CD4-positive, alpha-beta memory T cell (primary cell): Measurements from ENCODE around the gene TNNI3. TPM values are rescaled to one million over a fixed set of nuclear protein-coding genes. Genes with fewer than 3 reads are reported as not detected.
A peak's percentile ranks its signal among the peaks of the same experiment; 100 is the strongest.

Source experiments
- CTCF ChIA-PET: fragments of 350-600 bp; sonication (Branson Sonifier 250); formaldehyde crosslinking; loops from one replicate; lab custom pipeline; 2021; ENCODE audit warnings: inconsistent platforms; ENCODE audit not compliant: partially characterized antibody; lab: Charles Lee
- POLR2A ChIA-PET: fragments of 350-600 bp; sonication (Branson Sonifier 250); formaldehyde crosslinking; loops from one replicate; lab custom pipeline; 2021; ENCODE audit not compliant: partially characterized antibody; lab: Charles Lee
- DNase-seq, 5 donors: peaks; one replicate each; pipeline versions ENCODE4 v3.0.0 to v3.0.0-alpha.2; 2020 to 2022; ENCODE audit warnings: mixed read lengths in 1 of 5
- H3K27ac ChIP-seq: one replicate; pipeline ENCODE4 v1.7.0; 2013; ENCODE audit warnings: low read depth, low read length
- H3K27me3 ChIP-seq: 2 replicates; pipeline ENCODE4 v1.7.0; 2013; ENCODE audit warnings: mild to moderate bottlenecking, low read length, moderate library complexity; ENCODE audit not compliant: insufficient read depth
- H3K36me3 ChIP-seq: 2 replicates; pipeline ENCODE4 v1.7.0; 2013; ENCODE audit warnings: mild to moderate bottlenecking, low read length, moderate library complexity; ENCODE audit not compliant: insufficient read depth
- H3K4me1 ChIP-seq: 2 replicates; pipeline ENCODE4 v1.7.0; 2013; ENCODE audit warnings: mild to moderate bottlenecking, low read length, moderate library complexity; ENCODE audit not compliant: insufficient read depth
- H3K4me3 ChIP-seq, 2 donors: one replicate each; pipeline ENCODE4 v1.7.0; 2013; ENCODE audit warnings: low read length in 2 of 2, mild to moderate bottlenecking in 1 of 2
- H3K9me3 ChIP-seq, 2 donors: one replicate each; pipeline ENCODE4 v1.7.0; 2013; ENCODE audit warnings: low read length in 2 of 2, control low read depth in 1 of 2; ENCODE audit not compliant: control insufficient read depth in 1 of 2
- H3K27ac Mint-ChIP-seq, 7 donors: one replicate each; pipeline ENCODE4 v1.8.0; 2020 to 2021; ENCODE audit warnings: mixed read lengths in 7 of 7, mild to moderate bottlenecking in 6 of 7, inconsistent platforms in 3 of 7, moderate library complexity in 3 of 7
- H3K27me3 Mint-ChIP-seq, 2 donors: one replicate each; pipeline ENCODE4 v1.8.0; 2020 to 2021; ENCODE audit warnings: mixed read lengths in 2 of 2
- H3K36me3 Mint-ChIP-seq, 2 donors: one replicate each; pipeline ENCODE4 v1.8.0; 2020 to 2021; ENCODE audit warnings: mixed read lengths in 2 of 2, inconsistent platforms in 1 of 2, mild to moderate bottlenecking in 1 of 2
- H3K4me1 Mint-ChIP-seq, 4 donors: one replicate each; pipeline ENCODE4 v1.8.0; 2020 to 2021; ENCODE audit warnings: mixed read lengths in 4 of 4, mild to moderate bottlenecking in 1 of 4
- H3K4me3 Mint-ChIP-seq, 8 donors: one replicate each; pipeline ENCODE4 v1.8.0; 2020 to 2021; ENCODE audit warnings: mixed read lengths in 8 of 8, mild to moderate bottlenecking in 7 of 8, moderate library complexity in 6 of 8, inconsistent platforms in 3 of 8
- H3K9me3 Mint-ChIP-seq, 8 donors: one replicate each; pipeline ENCODE4 v1.8.0; 2020 to 2021; ENCODE audit warnings: mixed read lengths in 8 of 8, mild to moderate bottlenecking in 5 of 8, inconsistent platforms in 3 of 8, moderate library complexity in 1 of 8
- intact Hi-C: fragments of 100-400 bp; cut with micrococcal nuclease; formaldehyde crosslinking; loops from one replicate; pipeline ENCODE4 v1.15.1; 2023
- polyA plus RNA-seq, 2 donors: library from polyadenylated mRNA; unstranded; fragments of 300-500 nt; fragmentation: Illumina TruSeq; gene quantifications; one replicate each; pipeline ENCODE4 v1.2.3, GENCODE V29; 2021
- total RNA-seq, 2 experiments: library from RNA; stranded (reverse); gene quantifications; one replicate each; pipeline ENCODE4 v1.2.3, GENCODE V29; 2021

TNNI3 gene
- total and polyA plus RNA-seq, 4 experiments from 2014 or later: not detected

- Histone ChIP-seq H3K27me3 (peaks cover 16% of the 10 kb centered on the region), H3K4me3 (no peak overlapping the region), H3K4me1 (peaks cover 3% of the 10 kb centered on the region), H3K9me3 (peaks cover 0 to under 1% of the 10 kb centered on the region in 2 donors), H3K36me3 (no peaks in the 10 kb centered on the region), H3K27ac (no peak overlapping the region)
- Mint-ChIP-seq H3K27me3 (peaks cover 28 to 45% of the 10 kb centered on the region in 2 donors), H3K9me3 (peaks cover 0 to 5% (median under 1%) of the 10 kb centered on the region in 8 donors), H3K36me3 (no peaks in the 10 kb centered on the region), H3K4me1 (peaks cover 4 to 12% (median 8%) of the 10 kb centered on the region in 4 donors), H3K4me3 (no peak overlapping the region), H3K27ac (no peak overlapping the region)
- DNase-seq: no peak
- POLR2A ChIA-PET: no interaction called here
- intact Hi-C loops: no loop called here
- CTCF ChIA-PET: interaction anchor here (1.5 kb wide), 1 partner anchor 357 kb away, joined by 4 read pairs; no protein-coding TSS in a partner anchor
Measured at GRCh38 chr19:55146705-55147273, 10.7 kb downstream of the TNNI3 start.

GRCh38 chr19:55146078-55146704 lies 11.3 kb downstream of the TNNI3 start:
- no peak overlapping the region for H3K4me3 ChIP-seq
- Mint-ChIP-seq H3K9me3 (no peaks in the 10 kb centered on the region), H3K4me3 (no peak overlapping the region), H3K4me1 (peaks cover 3 to 6% (median 6%) of the 10 kb centered on the region in 4 donors), H3K27ac (no peak overlapping the region), H3K36me3 (no peaks in the 10 kb centered on the region), H3K27me3 (peaks cover 29 to 46% of the 10 kb centered on the region in 2 donors)
- no peaks in the 10 kb centered on the region for H3K36me3 ChIP-seq
- H3K27ac ChIP-seq: no peak overlapping the region
- ChIA-PET CTCF (interaction anchor here (1.5 kb wide), 1 partner anchor 358 kb away, joined by 4 read pairs; no protein-coding TSS in a partner anchor), POLR2A (no interaction called here)
- H3K27me3 ChIP-seq: peaks cover 18% of the 10 kb centered on the region
- peaks cover 3% of the 10 kb centered on the region for H3K4me1 ChIP-seq
- DNase-seq: peak in 2 of 5 donors; percentile 17 to 28
- H3K9me3 ChIP-seq: no peaks in the 10 kb centered on the region
- intact Hi-C loops: no loop called here

GRCh38 chr19:55145232-55145631 lies 12.3 kb downstream of the TNNI3 start:
- no peak for DNase-seq
- peaks cover 32 to 48% of the 10 kb centered on the region in 2 donors for H3K27me3 Mint-ChIP-seq
- H3K4me1 Mint-ChIP-seq: peaks cover 4 to 8% (median 6%) of the 10 kb centered on the region in 4 donors
- Histone ChIP-seq H3K27me3 (peaks cover 18% of the 10 kb centered on the region), H3K4me3 (no peak overlapping the region), H3K4me1 (peaks cover 3% of the 10 kb centered on the region), H3K27ac (no peak overlapping the region), H3K36me3 (no peaks in the 10 kb centered on the region), H3K9me3 (no peaks in the 10 kb centered on the region)
- POLR2A ChIA-PET: no interaction called here
- no peaks in the 10 kb centered on the region for H3K9me3 Mint-ChIP-seq
- intact Hi-C loops: no loop called here
- H3K27ac Mint-ChIP-seq: no peak overlapping the region
- CTCF ChIA-PET: no interaction called here
- no peaks in the 10 kb centered on the region for H3K36me3 Mint-ChIP-seq
- peak overlapping the region in 1 of 8 donors; percentile 36 for H3K4me3 Mint-ChIP-seq

GRCh38 chr19:55141696-55142095 lies 15.8 kb downstream of the TNNI3 start:
- Mint-ChIP-seq H3K27ac (no peak overlapping the region), H3K36me3 (no peaks in the 10 kb centered on the region), H3K27me3 (peaks cover 34% of the 10 kb centered on the region in 2 donors), H3K4me3 (no peak overlapping the region), H3K9me3 (no peaks in the 10 kb centered on the region), H3K4me1 (peaks cover 3 to 6% (median 4%) of the 10 kb centered on the region in 4 donors)
- Histone ChIP-seq H3K27me3 (peaks cover 18% of the 10 kb centered on the region), H3K9me3 (no peaks in the 10 kb centered on the region), H3K4me1 (peaks cover 3% of the 10 kb centered on the region), H3K4me3 (no peak overlapping the region), H3K27ac (no peak overlapping the region), H3K36me3 (no peaks in the 10 kb centered on the region)
- intact Hi-C loops: loop anchor here (1.0 to 2.0 kb wide), 3 partner anchors 19 to 489 kb away; no protein-coding TSS in a partner anchor
- ChIA-PET POLR2A (interaction anchor here (1.1 to 1.9 kb wide), 4 partner anchors 10 to 362 kb away, joined by 3 to 6 read pairs (median 3); partner anchors contain the start of gene TMEM238), CTCF (interaction anchor here (0.7 to 6.1 kb wide), 28 partner anchors 10 to 661 kb away, joined by 3 to 111 read pairs (median 5); partner anchors contain the start of genes DNAAF3, ISOC2 and TMEM238)
- no peak for DNase-seq

- Histone ChIP-seq H3K27ac (no peak overlapping the region), H3K4me1 (no peaks in the 10 kb centered on the region), H3K9me3 (no peaks in the 10 kb centered on the region), H3K36me3 (no peaks in the 10 kb centered on the region), H3K27me3 (peaks cover 4% of the 10 kb centered on the region), H3K4me3 (no peak overlapping the region)
- Mint-ChIP-seq H3K4me3 (no peak overlapping the region), H3K27me3 (peaks cover 17 to 18% of the 10 kb centered on the region in 2 donors), H3K9me3 (no peaks in the 10 kb centered on the region), H3K27ac (no peak overlapping the region), H3K36me3 (no peaks in the 10 kb centered on the region), H3K4me1 (peaks cover 0 to 4% (median 2%) of the 10 kb centered on the region in 4 donors)
- ChIA-PET POLR2A (no interaction called here), CTCF (no interaction called here)
- no peak for DNase-seq
- intact Hi-C loops: no loop called here
Measured at GRCh38 chr19:55137915-55138314, 19.6 kb downstream of the TNNI3 start.

GRCh38 chr19:55136399-55137102 lies 21.0 kb downstream of the TNNI3 start:
- CTCF ChIA-PET: interaction anchor here (1.3 kb wide), 1 partner anchor 282 kb away, joined by 3 read pairs; no protein-coding TSS in a partner anchor
- Mint-ChIP-seq H3K4me3 (no peak overlapping the region), H3K36me3 (no peaks in the 10 kb centered on the region), H3K27ac (no peak overlapping the region), H3K4me1 (peaks cover 0 to 4% (median 2%) of the 10 kb centered on the region in 4 donors), H3K9me3 (no peaks in the 10 kb centered on the region), H3K27me3 (peaks cover 22 to 26% of the 10 kb centered on the region in 2 donors)
- H3K27ac ChIP-seq: no peak overlapping the region
- POLR2A ChIA-PET: no interaction called here
- H3K4me3 ChIP-seq: no peak overlapping the region
- no peak for DNase-seq
- H3K36me3 ChIP-seq: no peaks in the 10 kb centered on the region
- intact Hi-C loops: no loop called here
- H3K27me3 ChIP-seq: peaks cover 6% of the 10 kb centered on the region
- no peaks in the 10 kb centered on the region for H3K9me3 ChIP-seq
- H3K4me1 ChIP-seq: no peaks in the 10 kb centered on the region

GRCh38 chr19:55134736-55135135 lies 22.8 kb downstream of the TNNI3 start:
- Histone ChIP-seq H3K27ac (no peak overlapping the region), H3K4me3 (no peak overlapping the region), H3K36me3 (no peaks in the 10 kb centered on the region), H3K27me3 (peaks cover 13% of the 10 kb centered on the region), H3K9me3 (no peaks in the 10 kb centered on the region), H3K4me1 (no peaks in the 10 kb centered on the region)
- no peak for DNase-seq
- Mint-ChIP-seq H3K4me3 (no peak overlapping the region), H3K27ac (no peak overlapping the region), H3K4me1 (no peaks in the 10 kb centered on the region), H3K36me3 (no peaks in the 10 kb centered on the region), H3K9me3 (peaks cover 0 to 1% (median 0%) of the 10 kb centered on the region in 8 donors), H3K27me3 (peaks cover 28 to 31% of the 10 kb centered on the region in 2 donors)
- ChIA-PET CTCF (no interaction called here), POLR2A (no interaction called here)
- intact Hi-C loops: no loop called here
